ENCODE measurements around the gene MYO18B.

The MYO18B gene

GRCh38 chr22:25749420-25750169, 7.6 kb downstream of the MYO18B start:
- H3K9ac ChIP-seq (ENCODE audit: insufficient read length, low read depth), result no peak overlapping the region
- TF ChIP-seq YY1 (IDR thresholded peaks at IDR 0.05; ENCODE audit: insufficient read depth, insufficient read length), result no peak
- TF ChIP-seq ZNF274 (IDR thresholded peaks at IDR 0.05; ENCODE audit: low read depth, low read length), result no peak
- no peak for TF ChIP-seq SUZ12 (IDR thresholded peaks at IDR 0.05; ENCODE audit: extremely low read depth, insufficient read depth, insufficient read length)
- no peaks in the 10 kb centered on the region for H3K9me3 ChIP-seq (ENCODE audit: insufficient read depth, low read length)
- peaks cover 1% of the 10 kb centered on the region for H3K4me1 ChIP-seq (ENCODE audit: insufficient read depth, insufficient read length)
- DNase-seq (ENCODE audit: low read depth, low spot score), result no peak
- no peak overlapping the region for H3K4me3 ChIP-seq (ENCODE audit: insufficient read length, low read depth)
- H3K36me3 ChIP-seq (ENCODE audit: insufficient read depth, insufficient read length, low read length), result no peaks in the 10 kb centered on the region
- H3K27me3 ChIP-seq (ENCODE audit: insufficient read depth, insufficient read length), result no peaks in the 10 kb centered on the region

DNA sequence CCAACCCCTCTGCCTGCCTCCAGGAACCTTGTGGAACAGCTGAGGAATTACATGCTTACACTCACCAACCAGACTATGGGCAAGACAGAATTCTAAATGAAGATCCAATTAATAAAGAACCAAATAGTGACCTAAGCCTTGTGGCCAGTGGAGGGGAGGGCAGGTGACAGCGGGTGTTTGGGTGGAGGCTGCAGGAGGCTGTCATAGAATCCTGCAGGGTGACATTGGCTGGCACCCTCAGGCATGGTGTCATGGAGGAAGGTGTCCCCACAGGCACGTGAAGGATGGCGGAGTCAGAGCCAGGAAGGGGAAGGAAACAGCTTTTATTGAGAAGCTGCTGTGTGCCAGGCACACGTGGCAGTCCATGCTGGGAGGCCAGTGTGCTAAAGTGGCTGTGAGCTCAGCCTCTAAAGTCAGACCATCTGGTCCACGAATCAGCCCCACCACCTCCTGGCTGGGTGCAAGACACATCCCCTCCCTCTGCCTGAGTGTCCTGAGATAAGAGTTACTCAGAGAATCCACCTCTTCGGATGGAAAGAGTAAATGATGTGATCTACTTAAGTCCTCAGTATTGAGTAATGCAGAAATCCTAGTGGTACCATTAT, 8.7 kb downstream of the MYO18B start:
- Histone ChIP-seq H3K4me1 (ENCODE audit: insufficient read depth, insufficient read length) (peaks cover 4% of the 10 kb centered on the region), H3K9ac (ENCODE audit: insufficient read length, low read depth) (no peak overlapping the region), H3K4me3 (ENCODE audit: insufficient read length, low read depth) (no peak overlapping the region), H3K9me3 (ENCODE audit: insufficient read depth, low read length) (no peaks in the 10 kb centered on the region), H3K27me3 (ENCODE audit: insufficient read depth, insufficient read length) (no peaks in the 10 kb centered on the region), H3K36me3 (ENCODE audit: insufficient read depth, insufficient read length, low read length) (no peaks in the 10 kb centered on the region)
- no peak for DNase-seq (ENCODE audit: low read depth, low spot score)
- TF ChIP-seq SUZ12 (IDR thresholded peaks at IDR 0.05; ENCODE audit: extremely low read depth, insufficient read depth, insufficient read length) (no peak), YY1 (IDR thresholded peaks at IDR 0.05; ENCODE audit: insufficient read depth, insufficient read length) (no peak), ZNF274 (IDR thresholded peaks at IDR 0.05; ENCODE audit: low read depth, low read length) (no peak)

DNA sequence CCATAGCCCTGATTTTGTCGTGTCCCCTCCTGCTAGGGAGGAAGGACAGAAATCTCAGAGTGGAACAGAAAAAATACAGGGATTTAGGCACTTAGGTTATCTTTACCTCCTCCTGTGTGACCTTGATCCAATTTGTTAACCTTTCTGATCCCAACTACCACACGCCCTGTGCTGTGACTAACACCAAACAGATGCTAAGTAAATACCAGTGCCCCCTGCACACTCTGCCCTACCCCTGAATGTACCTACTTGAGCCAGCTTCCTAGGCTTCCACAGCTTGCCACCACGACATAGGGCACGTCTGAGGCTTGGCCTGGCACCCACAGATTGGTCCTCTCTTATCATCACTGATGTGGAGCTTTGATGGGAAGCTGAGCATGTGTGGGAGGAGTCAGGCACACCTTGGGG, 9.2 kb downstream of the MYO18B start:
- DNase-seq (ENCODE audit: low read depth, low spot score), result no peak
- Histone ChIP-seq H3K27me3 (ENCODE audit: insufficient read depth, insufficient read length) (no peaks in the 10 kb centered on the region), H3K4me1 (ENCODE audit: insufficient read depth, insufficient read length) (peaks cover 4% of the 10 kb centered on the region), H3K9ac (ENCODE audit: insufficient read length, low read depth) (no peak overlapping the region), H3K4me3 (ENCODE audit: insufficient read length, low read depth) (no peak overlapping the region), H3K9me3 (ENCODE audit: insufficient read depth, low read length) (no peaks in the 10 kb centered on the region), H3K36me3 (ENCODE audit: insufficient read depth, insufficient read length, low read length) (no peaks in the 10 kb centered on the region)
- TF ChIP-seq SUZ12 (IDR thresholded peaks at IDR 0.05; ENCODE audit: extremely low read depth, insufficient read depth, insufficient read length) (no peak), YY1 (IDR thresholded peaks at IDR 0.05; ENCODE audit: insufficient read depth, insufficient read length) (no peak), ZNF274 (IDR thresholded peaks at IDR 0.05; ENCODE audit: low read depth, low read length) (no peak)

DNA sequence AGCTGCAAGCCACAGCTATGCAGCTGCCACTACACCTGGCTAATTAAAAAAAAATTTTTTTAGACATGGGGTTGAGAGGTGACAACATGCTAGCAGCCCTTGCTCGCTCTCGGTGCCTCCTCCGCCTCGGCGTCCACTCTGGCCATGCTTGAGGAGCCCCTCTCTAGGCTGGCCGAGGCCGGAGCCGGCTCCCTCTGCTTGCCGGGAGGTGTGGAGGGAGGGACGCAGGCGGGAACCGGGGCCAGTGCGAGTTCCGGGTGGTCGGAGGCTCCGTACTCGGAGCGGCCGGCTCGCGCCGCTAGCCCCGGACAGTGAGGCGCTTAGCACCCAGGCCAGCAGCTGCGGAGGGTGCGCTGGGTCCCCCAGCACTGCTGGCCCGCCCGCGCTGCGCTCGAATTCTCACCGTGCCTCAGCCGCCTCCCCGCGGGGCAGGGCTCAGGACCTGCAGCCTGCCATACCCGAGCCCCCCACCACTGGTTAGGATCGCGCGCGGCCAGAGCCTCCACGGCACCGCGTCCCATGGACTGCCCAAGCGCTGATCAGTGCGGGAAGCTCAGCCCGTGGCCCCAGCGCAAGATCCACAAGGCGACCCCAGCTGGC, 10.7 kb downstream of the MYO18B start:
- DNase-seq (ENCODE audit: low read depth, low spot score), result no peak
- Histone ChIP-seq H3K27me3 (ENCODE audit: insufficient read depth, insufficient read length) (no peaks in the 10 kb centered on the region), H3K9ac (ENCODE audit: insufficient read length, low read depth) (no peak overlapping the region), H3K9me3 (ENCODE audit: insufficient read depth, low read length) (no peaks in the 10 kb centered on the region), H3K4me1 (ENCODE audit: insufficient read depth, insufficient read length) (peaks cover 4% of the 10 kb centered on the region), H3K36me3 (ENCODE audit: insufficient read depth, insufficient read length, low read length) (no peaks in the 10 kb centered on the region), H3K4me3 (ENCODE audit: insufficient read length, low read depth) (no peak overlapping the region)
- no peak for TF ChIP-seq ZNF274 (IDR thresholded peaks at IDR 0.05; ENCODE audit: low read depth, low read length)
- TF ChIP-seq SUZ12 (IDR thresholded peaks at IDR 0.05; ENCODE audit: extremely low read depth, insufficient read depth, insufficient read length), result no peak
- no peak for TF ChIP-seq YY1 (IDR thresholded peaks at IDR 0.05; ENCODE audit: insufficient read depth, insufficient read length)

DNA sequence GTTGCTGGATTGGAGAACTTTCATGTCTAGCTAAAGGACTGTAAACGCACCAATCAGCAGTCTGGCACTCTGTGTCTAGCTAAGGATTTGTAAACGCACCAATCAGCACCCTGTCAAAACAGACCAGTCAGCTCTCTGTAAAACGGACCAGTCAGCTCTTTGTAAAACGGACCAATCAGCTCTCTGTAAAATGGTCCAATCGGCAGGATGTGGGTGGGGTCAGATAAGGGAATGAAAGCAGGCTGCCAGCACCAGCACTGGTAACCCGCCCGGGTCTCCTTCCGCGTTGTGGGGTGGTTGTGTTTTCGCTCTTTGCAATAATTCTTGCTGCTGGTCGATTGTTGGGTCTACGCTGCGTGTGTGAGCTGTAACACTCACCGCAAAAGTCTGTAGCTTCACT, 11.3 kb downstream of the MYO18B start:
- Histone ChIP-seq H3K4me1 (ENCODE audit: insufficient read depth, insufficient read length) (peaks cover 4% of the 10 kb centered on the region), H3K36me3 (ENCODE audit: insufficient read depth, insufficient read length, low read length) (no peaks in the 10 kb centered on the region), H3K9ac (ENCODE audit: insufficient read length, low read depth) (no peak overlapping the region), H3K27me3 (ENCODE audit: insufficient read depth, insufficient read length) (no peaks in the 10 kb centered on the region), H3K9me3 (ENCODE audit: insufficient read depth, low read length) (no peaks in the 10 kb centered on the region), H3K4me3 (ENCODE audit: insufficient read length, low read depth) (no peak overlapping the region)
- no peak for DNase-seq (ENCODE audit: low read depth, low spot score)
- TF ChIP-seq ZNF274 (IDR thresholded peaks at IDR 0.05; ENCODE audit: low read depth, low read length) (no peak), SUZ12 (IDR thresholded peaks at IDR 0.05; ENCODE audit: extremely low read depth, insufficient read depth, insufficient read length) (no peak)

DNA sequence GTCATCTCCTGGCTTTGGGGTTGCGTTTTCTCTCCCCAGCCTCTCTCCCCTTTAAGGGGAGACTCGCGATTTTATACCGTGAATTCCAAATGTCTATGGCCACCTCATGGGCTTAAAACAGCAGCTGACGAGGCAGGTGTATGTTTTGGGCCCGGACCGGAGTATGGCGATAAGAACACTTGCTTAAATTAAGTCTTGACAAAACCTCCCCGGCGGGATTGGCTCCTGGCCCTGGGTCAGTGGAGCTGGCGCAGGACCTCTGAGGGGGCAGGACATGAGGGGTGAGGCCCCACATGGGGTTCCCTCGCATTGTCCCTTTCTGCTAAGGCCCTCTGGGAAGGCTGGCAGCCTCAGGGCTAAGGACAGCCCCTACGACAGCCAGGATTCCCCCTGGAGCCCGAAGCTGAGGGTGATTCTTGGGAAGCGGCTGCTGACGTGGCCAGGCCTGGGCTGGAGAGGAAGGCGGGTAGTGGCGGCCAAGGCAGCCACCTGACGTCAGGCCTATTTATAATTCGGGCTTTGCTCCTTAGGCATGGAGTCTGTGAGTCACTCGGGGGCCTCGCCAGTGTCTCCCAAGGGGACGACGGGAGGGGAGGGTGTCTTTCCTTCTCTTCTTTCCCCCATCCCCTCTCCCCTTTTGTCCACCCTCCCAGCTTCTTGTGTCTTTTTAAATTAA, 12.7 kb downstream of the MYO18B start:
- no peak overlapping the region for H3K4me3 ChIP-seq (ENCODE audit: insufficient read length, low read depth)
- no peak overlapping the region for H3K9ac ChIP-seq (ENCODE audit: insufficient read length, low read depth)

GRCh38 chr22:25757686-25758085, 15.7 kb downstream of the MYO18B start:
- Histone ChIP-seq H3K36me3 (ENCODE audit: insufficient read depth, insufficient read length, low read length) (no peaks in the 10 kb centered on the region), H3K4me1 (ENCODE audit: insufficient read depth, insufficient read length) (peaks cover 4% of the 10 kb centered on the region), H3K9ac (ENCODE audit: insufficient read length, low read depth) (no peak overlapping the region), H3K4me3 (ENCODE audit: insufficient read length, low read depth) (no peak overlapping the region), H3K27me3 (ENCODE audit: insufficient read depth, insufficient read length) (no peaks in the 10 kb centered on the region), H3K9me3 (ENCODE audit: insufficient read depth, low read length) (no peaks in the 10 kb centered on the region)
- TF ChIP-seq SUZ12 (IDR thresholded peaks at IDR 0.05; ENCODE audit: extremely low read depth, insufficient read depth, insufficient read length) (no peak), YY1 (IDR thresholded peaks at IDR 0.05; ENCODE audit: insufficient read depth, insufficient read length) (no peak), ZNF274 (IDR thresholded peaks at IDR 0.05; ENCODE audit: low read depth, low read length) (no peak)
- DNase-seq (ENCODE audit: low read depth, low spot score), result no peak

More for the DNA sequence above, 12.7 kb downstream of the MYO18B start:
- DNase-seq (ENCODE audit: low read depth, low spot score), result no peak
- no peaks in the 10 kb centered on the region for H3K27me3 ChIP-seq (ENCODE audit: insufficient read depth, insufficient read length)
- peaks cover 4% of the 10 kb centered on the region for H3K4me1 ChIP-seq (ENCODE audit: insufficient read depth, insufficient read length)
- no peaks in the 10 kb centered on the region for H3K36me3 ChIP-seq (ENCODE audit: insufficient read depth, insufficient read length, low read length)
- no peaks in the 10 kb centered on the region for H3K9me3 ChIP-seq (ENCODE audit: insufficient read depth, low read length)
- no peak for TF ChIP-seq SUZ12 (IDR thresholded peaks at IDR 0.05; ENCODE audit: extremely low read depth, insufficient read depth, insufficient read length)
- TF ChIP-seq ZNF274 (IDR thresholded peaks at IDR 0.05; ENCODE audit: low read depth, low read length), result no peak
- no peak for TF ChIP-seq YY1 (IDR thresholded peaks at IDR 0.05; ENCODE audit: insufficient read depth, insufficient read length)
